Breast epithelium (tissue), 3 donors: ENCODE measurements around the gene TBC1D26.

Source experiments
- POLR2A ChIP-seq: fragments of 450-650 bp; IDR thresholded peaks from one replicate; pipeline ENCODE4 v1.6.1; 2016; ENCODE audit warnings: antibody characterized with exemption, mild to moderate bottlenecking, moderate library complexity
- TF ChIP-seq, protein P1 (sequence below), 3 donors: fragments of 450-650 bp; IDR thresholded peaks; one replicate each; pipeline ENCODE4 v1.5.1; 2016 to 2017; ENCODE audit warnings: antibody characterized with exemption in 3 of 3, mild to moderate bottlenecking in 3 of 3, moderate library complexity in 3 of 3

DNA sequence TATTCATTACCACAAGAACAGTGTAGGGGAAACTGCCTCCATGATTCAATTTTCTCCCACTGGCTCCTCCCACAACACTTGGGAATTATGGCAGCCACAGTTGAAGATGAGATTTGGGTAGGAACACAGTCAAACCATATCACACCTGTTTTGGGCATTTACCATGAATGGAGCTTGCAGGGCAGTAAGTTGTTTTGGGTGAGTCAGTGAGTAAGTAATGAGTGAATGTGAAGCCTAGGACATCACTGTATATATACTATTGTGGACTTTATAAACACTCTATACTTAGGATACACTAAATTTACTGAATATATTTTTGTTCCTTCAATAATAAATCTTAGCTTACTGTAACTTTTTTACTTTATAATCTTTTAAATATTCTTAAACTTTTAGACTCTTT, 48.1 kb downstream of the TBC1D26 start:
- TF ChIP-seq, protein P1, sequence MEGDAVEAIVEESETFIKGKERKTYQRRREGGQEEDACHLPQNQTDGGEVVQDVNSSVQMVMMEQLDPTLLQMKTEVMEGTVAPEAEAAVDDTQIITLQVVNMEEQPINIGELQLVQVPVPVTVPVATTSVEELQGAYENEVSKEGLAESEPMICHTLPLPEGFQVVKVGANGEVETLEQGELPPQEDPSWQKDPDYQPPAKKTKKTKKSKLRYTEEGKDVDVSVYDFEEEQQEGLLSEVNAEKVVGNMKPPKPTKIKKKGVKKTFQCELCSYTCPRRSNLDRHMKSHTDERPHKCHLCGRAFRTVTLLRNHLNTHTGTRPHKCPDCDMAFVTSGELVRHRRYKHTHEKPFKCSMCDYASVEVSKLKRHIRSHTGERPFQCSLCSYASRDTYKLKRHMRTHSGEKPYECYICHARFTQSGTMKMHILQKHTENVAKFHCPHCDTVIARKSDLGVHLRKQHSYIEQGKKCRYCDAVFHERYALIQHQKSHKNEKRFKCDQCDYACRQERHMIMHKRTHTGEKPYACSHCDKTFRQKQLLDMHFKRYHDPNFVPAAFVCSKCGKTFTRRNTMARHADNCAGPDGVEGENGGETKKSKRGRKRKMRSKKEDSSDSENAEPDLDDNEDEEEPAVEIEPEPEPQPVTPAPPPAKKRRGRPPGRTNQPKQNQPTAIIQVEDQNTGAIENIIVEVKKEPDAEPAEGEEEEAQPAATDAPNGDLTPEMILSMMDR (IDR thresholded peaks at IDR 0.05) = no peak
- TF ChIP-seq POLR2A = no peak
